Gastroesophageal sphincter (tissue), 4 donors: ENCODE results near the gene GMPR2. TPM values are rescaled to one million over a fixed set of nuclear protein-coding genes. Genes with fewer than 3 reads are reported as not detected.
"Not testable (repeated sequence)": the region's sequence is repeated elsewhere in the genome, so short reads cannot be mapped to it uniquely, and the experiment has no call there.

Source experiments
- ATAC-seq: fragments of 150-250 bp; one replicate; pipeline ENCODE4 v1.9.1; 2016; ENCODE audit warnings: mild to moderate bottlenecking, moderate library complexity
- H3K27ac ChIP-seq, 4 donors: fragments of 200-600 bp; sonication (generic) in 3 of 4; 1 replicate in 3 of 4; 2 replicates in 1 of 4; pipeline ENCODE4 v1.5.1; 2016 to 2019
- H3K27me3 ChIP-seq: fragments of 200-600 bp; sonication (generic); one replicate; pipeline ENCODE4 v1.5.1; 2019
- H3K36me3 ChIP-seq, 2 donors: fragments of 200-600 bp; sonication (generic); one replicate each; pipeline ENCODE4 v1.5.1; 2019; ENCODE audit warnings: control low read depth in 1 of 2
- H3K4me1 ChIP-seq, 3 donors: fragments of 200-600 bp; sonication (generic); 1 replicate in 2 of 3; 2 replicates in 1 of 3; pipeline ENCODE4 v1.5.1; 2016 to 2019; ENCODE audit warnings: control low read depth in 2 of 3
- H3K4me3 ChIP-seq, 2 donors: fragments of 200-600 bp; sonication (generic); one replicate each; pipeline ENCODE4 v1.5.1; 2019; ENCODE audit warnings: mild to moderate bottlenecking in 1 of 2, moderate library complexity in 1 of 2
- H3K9me3 ChIP-seq, 3 donors: fragments of 200-600 bp; sonication (generic); one replicate each; pipeline ENCODE4 v1.5.1; 2017 to 2019; ENCODE audit warnings: control low read depth in 2 of 3
- CTCF ChIP-seq, 4 experiments: fragments of 200-600 bp in 2 of 4; fragments of 450-650 bp in 2 of 4; sonication (generic) in 1 of 4; IDR thresholded peaks; one replicate each; pipeline ENCODE4 v1.5.1; 2017 to 2019; ENCODE audit warnings: antibody characterized with exemption in 4 of 4, mild to moderate bottlenecking in 2 of 4, moderate library complexity in 2 of 4
- EP300 ChIP-seq: sonication (generic); formaldehyde crosslinking; IDR thresholded peaks from one replicate; pipeline ENCODE4 v1.6.1; 2017; ENCODE audit warnings: antibody characterized with exemption, mild to moderate bottlenecking
- POLR2A ChIP-seq, 2 donors: fragments of 450-650 bp; IDR thresholded peaks; one replicate each; pipeline ENCODE4 v1.6.1; 2017; ENCODE audit warnings: antibody characterized with exemption in 2 of 2, mild to moderate bottlenecking in 2 of 2, moderate library complexity in 1 of 2
- POLR2AphosphoS5 ChIP-seq: sonication (generic); formaldehyde crosslinking; IDR thresholded peaks from one replicate; pipeline ENCODE4 v1.6.1; 2017; ENCODE audit warnings: antibody characterized with exemption
- WGBS, 2 donors: methylation state at CpG; one replicate each; pipeline ENCODE4 v1.1.5; 2018; ENCODE audit warnings: low coverage in 1 of 2; 5-methylcytosine and 5-hydroxymethylcytosine counted together
- total RNA-seq, 4 donors: library from RNA; depleted of rRNA; stranded (reverse); fragments of >200 nt; gene quantifications; one replicate each; pipeline ENCODE4 v1.1.0, GENCODE V29; 2016

GMPR2 gene
- total RNA-seq, 4 donors from 2014 or later: 46.0 to 70.5 (median 59.8) TPM

GRCh38 chr14:24198814-24199524 is 33.8 kb upstream of the GMPR2 start:
- Histone ChIP-seq H3K27me3 (no peaks in the 10 kb centered on the region), H3K4me1 (peaks cover 4 to 42% (median 16%) of the 10 kb centered on the region in 3 donors), H3K27ac (no peak overlapping the region), H3K4me3 (no peak overlapping the region), H3K36me3 (peaks cover 0 to 48% of the 10 kb centered on the region in 2 donors), H3K9me3 (no peaks in the 10 kb centered on the region)
- no peak for TF ChIP-seq POLR2A (IDR thresholded peaks at IDR 0.05)
- no peak for TF ChIP-seq EP300
- TF ChIP-seq CTCF (IDR thresholded peaks at IDR 0.05): no peak
- ATAC-seq: no peak
- 75 to 89% methylated on average over 4 to 6 of the region's 7 CpGs for WGBS, 2 donors

GRCh38 chr14:24202538-24202937 is 30.2 kb upstream of the GMPR2 start:
- WGBS, 2 donors: 80 to 81% methylated on average over 6 to 8 of the region's 8 CpGs

GRCh38 chr14:24203249-24203886 is 29.4 kb upstream of the GMPR2 start:
- 77 to 99% methylated on average over 8 to 12 of the region's 16 CpGs for WGBS, 2 donors
- peaks cover 0 to 88% of the 10 kb centered on the region in 2 donors for H3K36me3 ChIP-seq

More at GRCh38 chr14:24202538-24202937, 30.2 kb upstream of the GMPR2 start:
- not testable (repeated sequence) for H3K9me3 ChIP-seq, ATAC-seq, H3K4me3 ChIP-seq, H3K27ac ChIP-seq, H3K27me3 ChIP-seq
- peaks cover 0 to 80% of the 10 kb centered on the region in 2 donors for H3K36me3 ChIP-seq
- H3K4me1 ChIP-seq: peaks cover 0 to 16% (median 0%) of the 10 kb centered on the region in 3 donors

GRCh38 chr14:24204163-24205146 is 28.3 kb upstream of the GMPR2 start:
- ATAC-seq: no peak
- Histone ChIP-seq H3K9me3 (no peaks in the 10 kb centered on the region), H3K4me1 (no peaks in the 10 kb centered on the region), H3K4me3 (no peak overlapping the region), H3K36me3 (peaks cover 0 to 93% of the 10 kb centered on the region in 2 donors), H3K27me3 (no peaks in the 10 kb centered on the region), H3K27ac (no peak overlapping the region)
- 88 to 95% methylated on average over 7 of the region's 7 CpGs for WGBS, 2 donors
- TF ChIP-seq CTCF (IDR thresholded peaks at IDR 0.05): no peak
- TF ChIP-seq POLR2A (IDR thresholded peaks at IDR 0.05): no peak
- TF ChIP-seq POLR2AphosphoS5: no peak

More at GRCh38 chr14:24203249-24203886, 29.4 kb upstream of the GMPR2 start:
- H3K9me3 ChIP-seq, H3K27ac ChIP-seq, H3K4me1 ChIP-seq, H3K4me3 ChIP-seq, ATAC-seq, H3K27me3 ChIP-seq: not testable (repeated sequence)

GRCh38 chr14:24206260-24207103 is 26.2 kb upstream of the GMPR2 start:
- Histone ChIP-seq H3K27ac (no peak overlapping the region), H3K4me1 (peaks cover 0 to 3% (median 0%) of the 10 kb centered on the region in 3 donors), H3K27me3 (no peaks in the 10 kb centered on the region), H3K9me3 (no peaks in the 10 kb centered on the region), H3K36me3 (peaks cover 0 to 95% of the 10 kb centered on the region in 2 donors), H3K4me3 (no peak overlapping the region)
- TF ChIP-seq POLR2AphosphoS5 (no peak), EP300 (no peak), POLR2A (IDR thresholded peaks at IDR 0.05) (no peak), CTCF (IDR thresholded peaks at IDR 0.05) (no peak)
- ATAC-seq: no peak
- WGBS, 2 donors: 87 to 94% methylated on average over 8 to 9 of the region's 11 CpGs
